GM12864 (cell line): ENCODE measurements around the gene EIF1.

Experiments used
- DNase-seq: peaks from one replicate; pipeline ENCODE4 v3.0.0-alpha.2; 2011; ENCODE audit warnings: low read depth
- H3K4me3 ChIP-seq: 2 replicates; pipeline ENCODE4 v1.5.1; 2011; ENCODE audit warnings: mild to moderate bottlenecking, low read depth, low read length, control low read depth
- CTCF ChIP-seq: IDR thresholded peaks from 2 replicates; pipeline ENCODE4 v1.5.1; 2011; ENCODE audit warnings: low read depth, mild to moderate bottlenecking, moderate library complexity, low read length, control low read depth, inconsistent platforms; ENCODE audit errors: missing control alignments

The EIF1 gene

GRCh38 chr17:41717408-41718286 lies 29.0 kb downstream of the EIF1 start:
- DNase-seq = no peak
- TF ChIP-seq CTCF = no peak
- no peak overlapping the region for H3K4me3 ChIP-seq

GRCh38 chr17:41718287-41718645 lies 29.6 kb downstream of the EIF1 start:
- DNase-seq = no peak
- no peak overlapping the region for H3K4me3 ChIP-seq
- TF ChIP-seq CTCF = no peak

- H3K4me3 ChIP-seq = no peak overlapping the region
- no peak for DNase-seq
- TF ChIP-seq CTCF = no peak
These were observed 33.5 kb downstream of the EIF1 start for GRCh38 chr17:41722231-41722630.

GRCh38 chr17:41723801-41724475 lies 35.3 kb downstream of the EIF1 start:
- no peak for DNase-seq
- no peak for TF ChIP-seq CTCF
- no peak overlapping the region for H3K4me3 ChIP-seq

- no peak overlapping the region for H3K4me3 ChIP-seq
- no peak for DNase-seq
- no peak for TF ChIP-seq CTCF
These were observed 35.9 kb downstream of the EIF1 start for GRCh38 chr17:41724476-41725050.

- no peak for TF ChIP-seq CTCF
- no peak for DNase-seq
- H3K4me3 ChIP-seq = no peak overlapping the region
These were observed 36.4 kb downstream of the EIF1 start for GRCh38 chr17:41725134-41725533.
